Measurements from ENCODE around the gene WDR43. TPM values are rescaled to one million over a fixed set of nuclear protein-coding genes. Genes with fewer than 3 reads are reported as not detected.

Gene WDR43
- total and polyA plus RNA-seq, 2 experiments from 2014 or later, result 101 to 140 TPM

DNA sequence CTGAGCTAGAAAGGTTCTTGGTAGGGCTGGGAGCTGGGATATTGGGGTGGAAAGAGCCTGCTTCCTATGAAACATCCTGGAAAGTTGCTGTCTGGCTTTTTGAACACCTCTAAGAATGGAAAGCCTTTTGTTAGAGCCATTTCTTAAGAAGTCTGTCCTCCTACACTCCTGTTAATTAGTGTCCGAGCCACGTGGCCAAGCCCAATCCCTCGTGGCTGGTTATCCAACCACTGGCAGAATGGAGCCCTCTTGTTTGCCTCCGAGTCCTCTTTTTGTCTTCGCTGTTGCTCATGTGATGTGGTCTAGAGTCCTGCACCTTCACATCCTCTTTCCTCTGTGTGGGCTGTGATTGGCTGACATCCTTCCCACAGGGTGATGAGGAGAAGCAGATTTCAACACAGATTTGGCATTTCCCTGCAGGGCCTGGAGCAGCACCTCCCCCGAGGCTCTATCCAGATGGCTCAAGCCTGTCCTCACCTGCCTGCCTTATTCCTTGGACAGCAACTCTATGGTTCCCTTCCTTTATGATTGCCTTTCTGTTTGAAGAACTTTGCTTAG, 78.4 kb downstream of the WDR43 start:
- DNase-seq (ENCODE audit: low spot score) (no peak), ATAC-seq (no peak)
- Histone ChIP-seq H3K27ac (ENCODE audit: low read depth) (no peak overlapping the region), H3K4me3 (no peak overlapping the region), H3K9me2 (ENCODE audit: insufficient read depth) (no peaks in the 10 kb centered on the region), H3K4me1 (ENCODE audit: insufficient read depth) (no peaks in the 10 kb centered on the region), H3K27me3 (ENCODE audit: insufficient read depth) (no peaks in the 10 kb centered on the region), H3K4me2 (no peak overlapping the region), H2AFZ (no peak overlapping the region), H3K36me3 (ENCODE audit: insufficient read depth) (no peaks in the 10 kb centered on the region), H4K20me1 (replicated peaks; ENCODE audit: insufficient read depth) (no peaks in the 10 kb centered on the region), H3F3A (replicated peaks; ENCODE audit: low read depth) (no peaks in the 10 kb centered on the region), H3K79me2 (replicated peaks; ENCODE audit: insufficient read depth) (no peaks in the 10 kb centered on the region)
- Mint-ChIP-seq H3K27me3 (ENCODE audit: insufficient read depth, low read depth, poor library complexity) (peaks cover 13% of the 10 kb centered on the region), H3K27ac (no peak overlapping the region), H3K4me3 (no peak overlapping the region), H3K9me3 (no peaks in the 10 kb centered on the region), H3K4me1 (no peaks in the 10 kb centered on the region; the same call in 2 of the 3 replicates), H3K36me3 (ENCODE audit: low read depth) (no peaks in the 10 kb centered on the region)
- TF ChIP-seq CREB1 (CRISPR knock-in tag; IDR thresholded peaks at IDR 0.05; ENCODE audit: low read depth) (no peak), STAT1 (IDR thresholded peaks at IDR 0.05; ENCODE audit: unreplicated experiment) (no peak), EZH2phosphoT487 (IDR thresholded peaks at IDR 0.05; ENCODE audit: unreplicated experiment) (no peak)
- TF ChIP-seq, protein P1, sequence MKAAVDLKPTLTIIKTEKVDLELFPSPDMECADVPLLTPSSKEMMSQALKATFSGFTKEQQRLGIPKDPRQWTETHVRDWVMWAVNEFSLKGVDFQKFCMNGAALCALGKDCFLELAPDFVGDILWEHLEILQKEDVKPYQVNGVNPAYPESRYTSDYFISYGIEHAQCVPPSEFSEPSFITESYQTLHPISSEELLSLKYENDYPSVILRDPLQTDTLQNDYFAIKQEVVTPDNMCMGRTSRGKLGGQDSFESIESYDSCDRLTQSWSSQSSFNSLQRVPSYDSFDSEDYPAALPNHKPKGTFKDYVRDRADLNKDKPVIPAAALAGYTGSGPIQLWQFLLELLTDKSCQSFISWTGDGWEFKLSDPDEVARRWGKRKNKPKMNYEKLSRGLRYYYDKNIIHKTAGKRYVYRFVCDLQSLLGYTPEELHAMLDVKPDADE (IDR thresholded peaks at IDR 0.05), result no peak
- TF ChIP-seq, protein P2, sequence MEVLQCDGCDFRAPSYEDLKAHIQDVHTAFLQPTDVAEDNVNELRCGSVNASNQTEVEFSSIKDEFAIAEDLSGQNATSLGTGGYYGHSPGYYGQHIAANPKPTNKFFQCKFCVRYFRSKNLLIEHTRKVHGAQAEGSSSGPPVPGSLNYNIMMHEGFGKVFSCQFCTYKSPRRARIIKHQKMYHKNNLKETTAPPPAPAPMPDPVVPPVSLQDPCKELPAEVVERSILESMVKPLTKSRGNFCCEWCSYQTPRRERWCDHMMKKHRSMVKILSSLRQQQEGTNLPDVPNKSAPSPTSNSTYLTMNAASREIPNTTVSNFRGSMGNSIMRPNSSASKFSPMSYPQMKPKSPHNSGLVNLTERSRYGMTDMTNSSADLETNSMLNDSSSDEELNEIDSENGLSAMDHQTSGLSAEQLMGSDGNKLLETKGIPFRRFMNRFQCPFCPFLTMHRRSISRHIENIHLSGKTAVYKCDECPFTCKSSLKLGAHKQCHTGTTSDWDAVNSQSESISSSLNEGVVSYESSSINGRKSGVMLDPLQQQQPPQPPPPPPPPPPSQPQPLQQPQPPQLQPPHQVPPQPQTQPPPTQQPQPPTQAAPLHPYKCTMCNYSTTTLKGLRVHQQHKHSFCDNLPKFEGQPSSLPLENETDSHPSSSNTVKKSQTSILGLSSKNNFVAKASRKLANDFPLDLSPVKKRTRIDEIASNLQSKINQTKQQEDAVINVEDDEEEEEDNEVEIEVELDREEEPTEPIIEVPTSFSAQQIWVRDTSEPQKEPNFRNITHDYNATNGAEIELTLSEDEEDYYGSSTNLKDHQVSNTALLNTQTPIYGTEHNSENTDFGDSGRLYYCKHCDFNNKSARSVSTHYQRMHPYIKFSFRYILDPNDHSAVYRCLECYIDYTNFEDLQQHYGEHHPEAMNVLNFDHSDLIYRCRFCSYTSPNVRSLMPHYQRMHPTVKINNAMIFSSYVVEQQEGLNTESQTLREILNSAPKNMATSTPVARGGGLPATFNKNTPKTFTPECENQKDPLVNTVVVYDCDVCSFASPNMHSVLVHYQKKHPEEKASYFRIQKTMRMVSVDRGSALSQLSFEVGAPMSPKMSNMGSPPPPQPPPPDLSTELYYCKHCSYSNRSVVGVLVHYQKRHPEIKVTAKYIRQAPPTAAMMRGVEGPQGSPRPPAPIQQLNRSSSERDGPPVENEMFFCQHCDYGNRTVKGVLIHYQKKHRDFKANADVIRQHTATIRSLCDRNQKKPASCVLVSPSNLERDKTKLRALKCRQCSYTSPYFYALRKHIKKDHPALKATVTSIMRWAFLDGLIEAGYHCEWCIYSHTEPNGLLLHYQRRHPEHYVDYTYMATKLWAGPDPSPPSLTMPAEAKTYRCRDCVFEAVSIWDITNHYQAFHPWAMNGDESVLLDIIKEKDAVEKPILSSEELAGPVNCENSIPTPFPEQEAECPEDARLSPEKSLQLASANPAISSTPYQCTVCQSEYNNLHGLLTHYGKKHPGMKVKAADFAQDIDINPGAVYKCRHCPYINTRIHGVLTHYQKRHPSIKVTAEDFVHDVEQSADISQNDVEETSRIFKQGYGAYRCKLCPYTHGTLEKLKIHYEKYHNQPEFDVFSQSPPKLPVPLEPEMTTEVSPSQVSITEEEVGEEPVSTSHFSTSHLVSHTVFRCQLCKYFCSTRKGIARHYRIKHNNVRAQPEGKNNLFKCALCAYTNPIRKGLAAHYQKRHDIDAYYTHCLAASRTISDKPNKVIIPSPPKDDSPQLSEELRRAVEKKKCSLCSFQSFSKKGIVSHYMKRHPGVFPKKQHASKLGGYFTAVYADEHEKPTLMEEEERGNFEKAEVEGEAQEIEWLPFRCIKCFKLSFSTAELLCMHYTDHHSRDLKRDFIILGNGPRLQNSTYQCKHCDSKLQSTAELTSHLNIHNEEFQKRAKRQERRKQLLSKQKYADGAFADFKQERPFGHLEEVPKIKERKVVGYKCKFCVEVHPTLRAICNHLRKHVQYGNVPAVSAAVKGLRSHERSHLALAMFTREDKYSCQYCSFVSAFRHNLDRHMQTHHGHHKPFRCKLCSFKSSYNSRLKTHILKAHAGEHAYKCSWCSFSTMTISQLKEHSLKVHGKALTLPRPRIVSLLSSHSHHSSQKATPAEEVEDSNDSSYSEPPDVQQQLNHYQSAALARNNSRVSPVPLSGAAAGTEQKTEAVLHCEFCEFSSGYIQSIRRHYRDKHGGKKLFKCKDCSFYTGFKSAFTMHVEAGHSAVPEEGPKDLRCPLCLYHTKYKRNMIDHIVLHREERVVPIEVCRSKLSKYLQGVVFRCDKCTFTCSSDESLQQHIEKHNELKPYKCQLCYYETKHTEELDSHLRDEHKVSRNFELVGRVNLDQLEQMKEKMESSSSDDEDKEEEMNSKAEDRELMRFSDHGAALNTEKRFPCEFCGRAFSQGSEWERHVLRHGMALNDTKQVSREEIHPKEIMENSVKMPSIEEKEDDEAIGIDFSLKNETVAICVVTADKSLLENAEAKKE (CRISPR knock-in tag; IDR thresholded peaks at IDR 0.05), result no peak
- TF ChIP-seq, protein P3, sequence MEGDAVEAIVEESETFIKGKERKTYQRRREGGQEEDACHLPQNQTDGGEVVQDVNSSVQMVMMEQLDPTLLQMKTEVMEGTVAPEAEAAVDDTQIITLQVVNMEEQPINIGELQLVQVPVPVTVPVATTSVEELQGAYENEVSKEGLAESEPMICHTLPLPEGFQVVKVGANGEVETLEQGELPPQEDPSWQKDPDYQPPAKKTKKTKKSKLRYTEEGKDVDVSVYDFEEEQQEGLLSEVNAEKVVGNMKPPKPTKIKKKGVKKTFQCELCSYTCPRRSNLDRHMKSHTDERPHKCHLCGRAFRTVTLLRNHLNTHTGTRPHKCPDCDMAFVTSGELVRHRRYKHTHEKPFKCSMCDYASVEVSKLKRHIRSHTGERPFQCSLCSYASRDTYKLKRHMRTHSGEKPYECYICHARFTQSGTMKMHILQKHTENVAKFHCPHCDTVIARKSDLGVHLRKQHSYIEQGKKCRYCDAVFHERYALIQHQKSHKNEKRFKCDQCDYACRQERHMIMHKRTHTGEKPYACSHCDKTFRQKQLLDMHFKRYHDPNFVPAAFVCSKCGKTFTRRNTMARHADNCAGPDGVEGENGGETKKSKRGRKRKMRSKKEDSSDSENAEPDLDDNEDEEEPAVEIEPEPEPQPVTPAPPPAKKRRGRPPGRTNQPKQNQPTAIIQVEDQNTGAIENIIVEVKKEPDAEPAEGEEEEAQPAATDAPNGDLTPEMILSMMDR (conservative IDR thresholded peaks at IDR 0.05; ENCODE audit: low read depth in 2 of 2), result no peak

Data from GM23338 (cell line).